Activated naive CD4-positive, alpha-beta T cell treated with Interleukin-2 at 50 U/mL for 16 hours (primary cell): ENCODE data around the gene OSBPL3.

Experiments
- DNase-seq: peaks from one replicate; pipeline ENCODE4 v3.0.0-alpha.2; 2020

OSBPL3 gene

GRCh38 chr7:24949884-24950283 is 30.1 kb downstream of the OSBPL3 start:
- no peak for DNase-seq

GRCh38 chr7:24948739-24949138 is 31.2 kb downstream of the OSBPL3 start:
- DNase-seq, result no peak

GRCh38 chr7:24946467-24946866 is 33.5 kb downstream of the OSBPL3 start:
- DNase-seq, result no peak

GRCh38 chr7:24945899-24946298 is 34.1 kb downstream of the OSBPL3 start:
- DNase-seq, result no peak

DNA sequence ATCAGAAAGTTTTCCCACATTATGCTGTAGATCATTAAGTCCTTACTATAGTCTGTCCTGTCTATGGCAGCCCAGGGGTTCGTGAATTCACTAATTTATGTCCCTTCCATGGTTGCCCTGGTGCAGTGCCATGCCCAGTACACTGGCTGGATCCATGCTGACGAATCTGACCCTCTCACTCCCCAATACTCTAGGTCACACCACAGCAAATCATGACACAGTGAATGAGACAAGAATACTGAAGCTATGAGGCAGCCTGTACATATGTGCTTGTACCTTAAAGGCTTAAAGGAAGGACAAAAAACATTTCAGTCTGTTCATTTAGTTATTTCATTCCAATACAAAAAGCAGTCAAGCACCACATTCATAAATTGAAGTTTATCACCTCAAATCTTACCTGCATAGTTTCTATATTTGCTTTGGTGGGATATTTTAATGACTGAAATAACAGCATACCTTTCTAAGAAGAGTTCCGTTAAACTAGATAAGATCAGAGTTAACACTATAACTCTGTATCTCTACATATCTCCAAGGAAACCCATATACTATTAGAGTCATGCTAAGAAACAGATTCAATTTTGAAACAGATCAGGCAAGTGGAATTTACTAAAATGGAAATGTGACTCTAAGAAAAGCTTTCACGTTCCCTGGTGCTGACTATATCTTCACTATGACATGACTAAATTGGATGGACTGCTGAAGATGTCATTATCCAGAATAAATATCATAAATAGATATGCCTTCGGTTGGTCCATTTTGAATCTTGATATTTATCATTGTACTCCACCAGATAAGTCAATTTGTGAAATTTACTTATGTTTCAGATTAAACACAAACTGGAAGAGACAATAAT is 36.7 kb downstream of the OSBPL3 start:
- DNase-seq, result no peak

- no peak for DNase-seq
These were observed 37.8 kb downstream of the OSBPL3 start for GRCh38 chr7:24942226-24942625.

DNA sequence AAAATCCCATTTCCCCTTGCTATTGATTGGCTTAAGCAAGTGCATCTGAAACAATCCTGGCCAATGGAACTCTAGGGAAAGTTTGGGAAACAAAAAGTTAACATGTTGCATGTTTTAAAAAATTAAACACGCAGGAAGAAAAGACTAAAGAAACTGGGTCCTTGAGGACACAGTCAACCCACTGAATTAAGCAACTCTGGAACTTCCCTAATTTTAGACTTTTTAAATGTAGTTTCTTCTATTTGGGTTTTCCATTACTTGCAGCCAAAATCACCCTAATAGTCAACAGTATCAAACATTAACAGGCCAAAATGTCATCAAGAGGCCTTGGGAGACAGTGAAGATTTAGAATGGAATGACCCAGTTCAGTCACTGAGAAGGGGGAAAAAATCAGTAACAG is 40.6 kb downstream of the OSBPL3 start:
- no peak for DNase-seq

DNA sequence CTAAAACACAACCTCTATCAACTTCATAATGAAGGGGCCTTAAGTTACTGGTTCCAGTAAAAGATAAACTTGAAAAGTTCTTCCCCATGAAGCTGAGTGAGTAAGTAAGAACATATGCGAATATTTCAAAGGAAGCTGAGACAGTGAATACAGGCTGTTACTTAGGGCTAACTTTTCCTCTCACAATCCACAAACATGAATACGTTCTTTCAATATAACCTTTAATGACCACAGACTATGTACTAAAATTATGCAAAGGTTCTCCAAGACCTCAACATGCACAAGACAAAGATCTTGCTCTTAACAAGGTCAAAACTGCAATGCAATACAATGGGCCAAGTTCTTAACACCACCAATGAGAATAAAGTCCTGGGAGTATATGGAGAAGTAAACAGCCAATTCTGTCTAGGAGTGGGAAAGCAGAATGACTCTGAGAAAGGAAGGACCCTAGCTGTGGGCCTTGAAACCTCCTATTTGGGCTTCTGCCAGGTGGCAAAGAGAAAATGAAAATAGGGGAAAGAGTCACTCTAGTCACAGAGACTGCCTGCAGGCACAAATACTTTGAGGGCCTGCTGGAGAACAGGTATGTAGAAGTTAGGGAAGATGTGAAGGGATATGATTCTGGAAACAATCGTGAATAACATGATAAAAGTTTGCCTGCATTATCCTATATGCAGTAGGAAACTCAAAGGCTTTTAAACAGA is 43.7 kb downstream of the OSBPL3 start:
- no peak for DNase-seq

- DNase-seq, result no peak
These were observed 46.7 kb downstream of the OSBPL3 start for GRCh38 chr7:24933298-24933697.

DNA sequence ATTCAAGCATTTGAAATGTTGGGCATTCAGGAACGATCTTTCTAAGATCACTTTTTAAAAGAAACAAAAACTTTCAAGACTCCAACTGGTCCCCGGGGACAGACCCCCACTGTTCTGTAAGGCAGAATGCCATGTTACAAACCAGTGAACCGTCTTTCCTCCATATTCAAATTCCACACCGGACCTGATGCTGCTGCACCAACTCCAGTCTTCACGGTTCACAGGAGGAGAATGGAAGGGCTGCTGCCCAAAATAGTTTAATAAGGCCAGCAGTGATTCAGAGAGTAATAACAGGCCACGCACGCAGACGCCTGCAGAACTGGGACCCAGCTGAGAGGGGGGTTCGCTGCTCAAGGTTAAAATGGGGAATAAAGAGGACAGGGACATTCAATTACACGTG is 47.2 kb downstream of the OSBPL3 start:
- no peak for DNase-seq

GRCh38 chr7:24932389-24932788 is 47.6 kb downstream of the OSBPL3 start:
- no peak for DNase-seq

DNA sequence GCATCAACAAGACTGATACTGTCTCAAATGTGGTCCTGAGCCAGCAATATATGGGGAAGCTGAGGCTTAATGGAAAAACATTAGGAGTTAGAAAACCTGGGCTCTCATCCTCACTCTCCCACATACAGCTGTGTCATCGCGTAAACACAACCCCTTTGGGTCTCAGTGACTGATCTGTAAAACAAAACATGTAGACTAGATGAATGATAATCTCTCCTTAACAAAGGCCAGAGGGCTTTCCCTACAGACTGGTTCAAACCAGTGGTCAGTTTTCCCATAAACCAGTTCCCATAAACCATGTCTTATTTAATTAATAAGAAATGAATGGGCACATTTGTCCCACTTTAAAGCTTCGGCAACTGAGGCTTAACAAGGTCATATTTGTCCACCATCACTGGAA is 48.1 kb downstream of the OSBPL3 start:
- DNase-seq, result no peak

DNA sequence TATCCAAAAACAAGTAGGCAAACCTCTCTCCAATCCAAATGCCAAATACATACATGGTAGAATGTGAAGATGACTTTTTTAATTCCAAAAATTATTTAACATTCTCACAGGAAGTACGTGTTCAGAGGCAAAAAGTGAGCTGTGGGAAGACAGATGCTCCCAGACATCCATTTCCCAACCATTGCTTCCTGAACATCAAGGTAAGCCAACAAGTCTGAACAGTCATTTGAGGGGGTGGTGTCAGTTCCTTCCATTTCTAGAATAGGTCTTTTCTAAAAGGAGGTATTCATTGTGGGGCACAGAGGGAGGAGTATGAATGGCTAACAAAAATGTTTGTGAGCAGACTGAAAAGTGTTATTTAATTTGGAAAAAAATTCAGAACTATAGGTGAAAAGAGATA is 49.1 kb downstream of the OSBPL3 start:
- no peak for DNase-seq

- no peak for DNase-seq
These were observed 53.1 kb downstream of the OSBPL3 start for GRCh38 chr7:24926623-24927524.

GRCh38 chr7:24924375-24924774 is 55.6 kb downstream of the OSBPL3 start:
- no peak for DNase-seq

DNA sequence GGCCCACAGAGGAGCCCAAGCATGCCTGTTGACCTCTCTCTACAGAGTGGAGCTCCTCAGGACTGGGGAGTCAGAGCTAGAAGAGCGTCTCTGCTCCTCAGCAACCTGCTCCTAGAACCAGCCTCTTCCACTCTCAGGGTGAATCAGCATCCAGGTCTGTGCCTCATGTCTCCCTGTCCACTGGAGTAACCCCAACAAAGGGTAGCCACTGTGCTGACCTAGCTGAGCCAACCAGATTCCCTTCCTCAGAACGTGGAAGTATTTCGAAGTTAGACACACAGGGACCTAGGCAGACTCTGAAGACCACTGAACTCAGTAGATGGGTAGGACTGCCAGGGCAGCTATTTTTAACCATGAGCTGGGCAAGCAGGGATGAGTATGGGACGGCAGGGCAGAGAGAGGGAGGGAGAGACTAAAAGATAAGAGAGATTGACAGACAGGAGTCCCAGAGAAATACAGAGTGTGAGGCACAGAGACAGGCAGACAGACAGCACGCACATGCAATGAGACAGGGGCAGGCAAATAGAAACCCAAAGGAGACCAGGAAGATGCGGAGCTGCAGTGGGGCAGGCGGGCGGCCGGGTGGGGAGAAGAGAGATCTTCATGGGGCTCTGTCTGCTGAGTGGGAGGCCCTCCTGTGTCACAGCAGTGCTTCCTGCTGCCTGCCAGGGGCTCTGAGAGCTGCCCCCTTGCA is 56.7 kb downstream of the OSBPL3 start:
- no peak for DNase-seq

DNA sequence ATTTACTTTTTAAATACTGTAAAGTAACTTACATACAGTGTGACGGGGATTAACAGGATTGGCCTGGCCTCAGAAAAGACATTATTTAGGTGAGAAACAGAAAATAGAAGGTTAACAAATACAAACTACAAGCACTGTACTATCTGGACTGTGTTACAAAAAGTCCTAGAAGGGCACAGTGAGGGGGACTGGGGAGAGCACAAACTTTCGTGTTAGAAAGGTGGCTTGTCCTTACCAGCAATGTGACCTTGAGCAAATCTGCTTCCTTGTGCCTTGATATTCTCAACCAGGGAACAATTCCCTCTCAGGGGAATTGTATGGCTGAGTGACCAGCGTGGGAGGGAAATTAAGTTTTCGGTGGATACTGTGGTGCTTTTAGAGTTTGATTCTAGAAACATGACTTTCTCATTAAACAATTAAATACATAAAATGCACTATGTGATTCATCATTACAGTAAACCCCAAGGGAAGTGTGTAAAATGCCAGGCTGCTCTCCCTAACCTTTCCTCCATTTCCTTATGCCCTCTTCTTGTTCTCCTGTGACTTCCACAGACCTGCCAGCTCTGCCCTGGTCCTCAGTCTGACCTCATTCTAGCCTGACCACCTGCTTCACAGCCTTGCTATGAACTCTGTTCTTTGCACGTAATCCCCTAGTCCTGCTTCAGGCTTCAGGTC is 57.7 kb downstream of the OSBPL3 start:
- DNase-seq, result no peak

DNA sequence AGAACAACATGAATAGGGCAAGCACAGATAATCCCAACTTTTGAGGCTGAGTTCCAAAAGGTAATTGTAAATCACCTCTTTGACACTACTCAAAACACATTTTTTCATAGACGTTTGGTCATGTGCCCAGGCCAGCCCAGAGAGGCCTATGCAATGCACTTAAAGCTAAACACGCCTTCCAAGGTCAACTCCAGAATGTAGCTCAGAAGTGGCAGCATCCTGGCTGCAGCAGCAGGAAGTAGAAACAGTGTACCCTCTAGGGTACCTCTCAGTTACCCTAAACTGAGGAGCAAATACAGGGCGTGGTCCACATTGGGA is 58.7 kb downstream of the OSBPL3 start:
- DNase-seq, result no peak

DNA sequence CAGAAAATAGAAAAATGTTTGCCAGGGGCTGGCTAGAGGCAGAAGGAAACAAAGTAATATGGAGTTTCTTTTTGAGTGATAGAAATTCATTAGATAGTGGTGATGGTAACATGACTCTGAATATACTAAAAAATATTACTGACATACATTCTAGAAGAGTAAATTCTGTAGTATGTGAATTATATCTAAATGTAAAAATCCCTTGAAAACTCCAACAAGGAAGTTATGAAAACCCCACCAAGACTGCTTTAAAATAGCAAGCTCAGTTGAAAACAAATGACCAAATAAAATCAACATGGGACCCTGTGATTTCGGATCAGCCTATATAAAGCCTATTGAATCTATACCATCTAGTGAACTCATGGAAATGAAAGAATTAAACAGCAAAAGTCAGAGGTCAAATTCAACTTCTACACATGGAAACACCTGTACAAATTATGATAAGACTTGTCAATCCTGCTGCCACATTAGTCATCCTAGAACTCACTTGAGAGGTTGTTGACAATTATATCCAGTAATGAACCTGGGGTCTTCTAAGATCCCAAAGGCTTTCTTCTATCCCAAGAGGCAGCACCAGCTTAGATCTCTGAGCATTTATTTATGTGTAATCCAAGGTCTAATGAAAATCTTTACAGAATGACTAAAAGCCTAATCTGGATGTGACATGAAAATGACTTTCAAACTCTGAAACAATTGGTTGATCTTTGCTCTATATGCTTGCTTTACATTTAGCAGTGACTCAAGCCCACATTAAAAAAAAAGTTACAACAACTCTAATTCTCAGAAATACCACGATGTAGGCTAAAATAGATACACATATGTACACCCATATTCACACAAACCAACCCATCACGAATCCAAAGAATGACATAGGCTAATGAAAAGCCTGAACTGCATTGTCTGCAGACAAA is 59.3 kb downstream of the OSBPL3 start:
- DNase-seq, result no peak

GRCh38 chr7:24917510-24918239 is 62.3 kb downstream of the OSBPL3 start:
- DNase-seq, result no peak
